K562 (cell line): Measurements from ENCODE around the gene MPDU1. TPM values are rescaled to one million over a fixed set of nuclear protein-coding genes. Genes with fewer than 3 reads are reported as not detected.

Experiments used
- BRD9 ChIP-seq: fragments of 450-650 bp; IDR thresholded peaks from 2 replicates; pipeline ENCODE4 v1.6.1; 2018; ENCODE audit warnings: low read depth; ENCODE audit not compliant: partially characterized antibody
- CHD2 ChIP-seq: IDR thresholded peaks from 2 replicates; pipeline ENCODE4 v1.6.1; 2011; ENCODE audit warnings: low read depth, low read length
- DDX20 ChIP-seq: fragments of 450-650 bp; IDR thresholded peaks from 2 replicates; pipeline ENCODE4 v1.6.1; 2016; ENCODE audit warnings: missing genetic modification characterization, low read depth, mild to moderate bottlenecking, missing compliant biosample characterization, moderate library complexity
- E2F3 ChIP-seq: fragments of 250-450 bp; sonication (Bioruptor Pico); IDR thresholded peaks from 2 replicates; pipeline ENCODE4 v1.4.0; 2020; ENCODE audit warnings: mild to moderate bottlenecking
- GTF2B ChIP-seq: IDR thresholded peaks from 2 replicates; pipeline ENCODE4 v1.6.1; 2011; ENCODE audit not compliant: insufficient read length; ENCODE audit errors: extremely low read depth
- HOXB6 ChIP-seq: fragments of 250-450 bp; sonication (Bioruptor Pico); IDR thresholded peaks from 2 replicates; pipeline ENCODE4 v1.5.1; 2022; ENCODE audit warnings: mild to moderate bottlenecking, borderline replicate concordance
- MXI1 ChIP-seq: IDR thresholded peaks from 2 replicates; pipeline ENCODE4 v1.6.1; 2011; ENCODE audit warnings: low read depth, mild to moderate bottlenecking, improper control_type of control experiment, low read length
- MYC ChIP-seq, 2 experiments: fragments of 250-450 bp in 1 of 2; sonication (Bioruptor Pico) in 1 of 2; IDR thresholded peaks; 2 replicates each; pipeline versions ENCODE4 v1.5.1 to v1.6.1; 2012 to 2021; ENCODE audit warnings: low read depth in 2 of 2, borderline replicate concordance in 1 of 2, improper control_type of control experiment in 1 of 2, low read length in 1 of 2, mild to moderate bottlenecking in 1 of 2, moderate library complexity in 1 of 2
- NCOA1 ChIP-seq: fragments of 450-650 bp; IDR thresholded peaks from 2 replicates; pipeline ENCODE4 v1.6.1; 2016; ENCODE audit warnings: low read depth
- NFIC ChIP-seq: fragments of 450-650 bp; IDR thresholded peaks from 2 replicates; pipeline ENCODE4 v1.6.1; 2017; ENCODE audit warnings: mild to moderate bottlenecking, inconsistent platforms
- OTX1 ChIP-seq: fragments of 450-650 bp; formaldehyde crosslinking; IDR thresholded peaks from 2 replicates; pipeline ENCODE4 v1.4.0; 2022; ENCODE audit warnings: mild to moderate bottlenecking
- PRDM10 ChIP-seq: fragments of 450-650 bp; IDR thresholded peaks from 2 replicates; pipeline ENCODE4 v1.6.1; 2018; ENCODE audit not compliant: partially characterized antibody
- PURB ChIP-seq: sonication (generic); formaldehyde crosslinking; IDR thresholded peaks from 2 replicates; pipeline ENCODE4 v1.9.0; 2021; ENCODE audit warnings: low read depth, mild to moderate bottlenecking, missing genetic modification reagents
- SAP30 ChIP-seq: fragments of 200-600 bp; sonication (generic); IDR thresholded peaks from 2 replicates; pipeline ENCODE4 v1.6.1; 2012; ENCODE audit warnings: borderline replicate concordance, low read depth, mild to moderate bottlenecking, moderate library complexity, low read length, control low read depth, inconsistent platforms; ENCODE audit not compliant: insufficient read depth, poor library complexity, severe bottlenecking
- SMARCC2 ChIP-seq: fragments of 450-650 bp; IDR thresholded peaks from 2 replicates; pipeline ENCODE4 v1.6.1; 2017; ENCODE audit warnings: antibody characterized with exemption, moderate library complexity, mild to moderate bottlenecking, low read depth
- SPI1 ChIP-seq: IDR thresholded peaks from 2 replicates; pipeline ENCODE4 v1.6.1; 2011; ENCODE audit warnings: low read depth, low read length, control low read depth, borderline replicate concordance
- TAF9B ChIP-seq: fragments of 450-650 bp; IDR thresholded peaks from 2 replicates; pipeline ENCODE4 v1.6.1; 2018; ENCODE audit warnings: mild to moderate bottlenecking; ENCODE audit not compliant: partially characterized antibody
- ZBTB34 ChIP-seq: fragments of 250-450 bp; sonication (Bioruptor Pico); IDR thresholded peaks from 2 replicates; pipeline ENCODE4 v1.8.0; 2021; ENCODE audit warnings: mild to moderate bottlenecking, moderate library complexity
- ZBTB7A ChIP-seq: IDR thresholded peaks from 2 replicates; pipeline ENCODE4 v1.6.1; 2011; ENCODE audit warnings: low read depth, mild to moderate bottlenecking, low read length, moderate library complexity, borderline replicate concordance; ENCODE audit not compliant: control insufficient read depth
- ZNF121 ChIP-seq: sonication (generic); formaldehyde crosslinking; conservative IDR thresholded peaks from 2 replicates; pipeline ENCODE4 v1.8.0; 2022; ENCODE audit warnings: missing genetic modification reagents
- ZNF263 ChIP-seq: sonication (generic); formaldehyde crosslinking; IDR thresholded peaks from 2 replicates; pipeline ENCODE4 v1.8.0; 2022; ENCODE audit warnings: mild to moderate bottlenecking, missing genetic modification reagents, borderline replicate concordance
- ZNF3 ChIP-seq: fragments of 250-450 bp; sonication (Bioruptor Pico); IDR thresholded peaks from 2 replicates; pipeline ENCODE4 v1.5.0; 2021; ENCODE audit warnings: mild to moderate bottlenecking, moderate library complexity
- ZNF408 ChIP-seq: fragments of 250-450 bp; sonication (Bioruptor Pico); IDR thresholded peaks from 2 replicates; pipeline ENCODE4 v1.4.0; 2020; ENCODE audit warnings: low read depth, mild to moderate bottlenecking, moderate library complexity
- polyA plus RNA-seq, 8 experiments: library from polyadenylated mRNA; depleted of rRNA in 4 of 8; stranded (reverse) in 5 of 8; unstranded in 3 of 8; fragments of >200 nt; fragmentation: Nextera tagmentation in 2 of 8; fragmentation: Illumina TruSeq in 1 of 8; extraction: Ambion mirVana in 2 of 8; extraction: Trizol in 1 of 8; gene quantifications; 2 replicates each; pipeline versions ENCODE4 v1.2.1 to v1.2.3, GENCODE V29; 2011 to 2014; ENCODE audit warnings: inconsistent platforms in 1 of 8, missing spikeins in 1 of 8
- total RNA-seq, 7 experiments: library from RNA; depleted of rRNA in 6 of 7; stranded (reverse); fragments of >200 nt in 6 of 7; fragmentation: Illumina TruSeq in 2 of 7; extraction: Trizol in 2 of 7; gene quantifications; 2 replicates each; pipeline versions ENCODE4 v1.2.1 to v1.2.3, GENCODE V29; 2011 to 2021; ENCODE audit warnings: low replicate concordance in 1 of 7

MPDU1 gene
- total and polyA plus RNA-seq, 9 of the 15 experiments (the other 6 are each of a cell fraction or from before 2014, with no cell fraction given): 4.9 to 179 (median 77.1) TPM

- TF ChIP-seq SAP30: peak; percentile 38
- 0 out of 2 replicates have a peak, but pooled peaks have one; percentile 10 for TF ChIP-seq ZBTB7A
- TF ChIP-seq BRD9: peak; percentile 56
- TF ChIP-seq NCOA1: no peak
- TF ChIP-seq SPI1: no peak
- TF ChIP-seq ZBTB34 (CRISPR knock-in tag): no peak
- no peak for TF ChIP-seq DDX20 (tag)
- 0 out of 2 replicates have a peak, but pooled peaks have one; percentile 11 for TF ChIP-seq ZNF263 (CRISPR knock-in tag)
- TF ChIP-seq OTX1: no peak
- TF ChIP-seq ZNF121 (CRISPR knock-in tag): no peak
- no peak for TF ChIP-seq TAF9B
- TF ChIP-seq MXI1: no peak
- TF ChIP-seq PRDM10: no peak
- TF ChIP-seq ZNF408 (CRISPR knock-in tag): no peak
- no peak for TF ChIP-seq ZNF3 (CRISPR knock-in tag)
- peak; percentile 69 for TF ChIP-seq NFIC
- no peak for TF ChIP-seq CHD2
- TF ChIP-seq GTF2B: no peak
- TF ChIP-seq SMARCC2: no peak
- TF ChIP-seq E2F3 (CRISPR knock-in tag): no peak
- TF ChIP-seq PURB (CRISPR knock-in tag): no peak
- no peak for TF ChIP-seq HOXB6 (CRISPR knock-in tag)
- no peak; the same call in 1 of the 2 replicates for TF ChIP-seq MYC (IDR thresholded peaks at IDR 0.05; ENCODE audit: low read depth, low read length)
- TF ChIP-seq MYC (CRISPR knock-in tag; IDR thresholded peaks at IDR 0.05; ENCODE audit: borderline replicate concordance, low read depth): peak; percentile 55; the same call in 1 of the 2 replicates
Observed at GRCh38 chr17:7561028-7561575, 22.6 kb upstream of the MPDU1 start (continued).
